ENCODE results near the gene R3HDML. TPM values are rescaled to one million over a fixed set of nuclear protein-coding genes. Genes with fewer than 3 reads are reported as not detected.

Gene R3HDML
- total and polyA plus RNA-seq, 2 of the 13 experiments (the other 11 are each of a cell fraction or from before 2014, with no cell fraction given): not detected

DNA sequence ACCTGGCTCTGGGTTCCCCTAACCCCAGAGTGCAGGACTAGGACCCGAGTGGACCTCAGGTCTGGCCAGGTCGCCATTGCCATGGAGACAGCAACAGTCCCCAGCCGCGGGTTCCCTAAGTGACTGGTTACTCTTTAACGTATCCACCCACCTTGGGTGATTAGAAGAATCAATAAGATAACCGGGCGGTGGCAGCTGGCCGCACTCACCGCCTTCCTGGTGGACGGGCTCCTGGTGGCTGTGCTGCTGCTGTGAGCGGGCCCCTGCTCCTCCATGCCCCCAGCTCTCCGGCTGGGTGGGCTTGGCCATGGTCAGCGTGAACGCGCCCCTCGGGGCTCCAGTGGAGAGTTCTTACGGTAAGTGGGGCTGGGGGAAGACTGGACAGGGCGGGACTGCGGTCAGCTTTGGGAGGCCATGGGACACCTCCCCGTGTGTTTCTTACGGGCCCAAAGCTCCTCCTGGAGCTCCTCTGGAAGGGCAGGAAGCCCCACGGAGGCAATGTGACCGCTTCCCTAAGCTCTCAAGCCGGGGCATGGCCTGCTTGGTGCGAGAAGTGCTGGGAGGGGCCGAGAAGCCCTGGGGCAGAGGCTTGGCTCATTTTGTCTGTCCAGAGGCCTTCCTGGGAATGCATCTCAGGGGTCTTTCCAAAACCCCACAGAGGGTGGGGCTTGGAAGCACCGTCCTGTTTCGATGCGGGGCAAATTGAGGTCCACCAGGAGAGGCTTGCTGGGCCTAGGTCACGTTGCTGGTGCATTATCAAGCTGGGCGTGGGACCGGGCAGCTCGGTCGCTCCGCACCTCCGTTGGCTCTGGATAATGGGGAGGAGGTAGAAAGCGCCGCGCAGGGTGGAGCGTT is 18.9 kb downstream of the R3HDML start, which contains the start of gene HNF4A (continued):
- TF ChIP-seq, protein P1, sequence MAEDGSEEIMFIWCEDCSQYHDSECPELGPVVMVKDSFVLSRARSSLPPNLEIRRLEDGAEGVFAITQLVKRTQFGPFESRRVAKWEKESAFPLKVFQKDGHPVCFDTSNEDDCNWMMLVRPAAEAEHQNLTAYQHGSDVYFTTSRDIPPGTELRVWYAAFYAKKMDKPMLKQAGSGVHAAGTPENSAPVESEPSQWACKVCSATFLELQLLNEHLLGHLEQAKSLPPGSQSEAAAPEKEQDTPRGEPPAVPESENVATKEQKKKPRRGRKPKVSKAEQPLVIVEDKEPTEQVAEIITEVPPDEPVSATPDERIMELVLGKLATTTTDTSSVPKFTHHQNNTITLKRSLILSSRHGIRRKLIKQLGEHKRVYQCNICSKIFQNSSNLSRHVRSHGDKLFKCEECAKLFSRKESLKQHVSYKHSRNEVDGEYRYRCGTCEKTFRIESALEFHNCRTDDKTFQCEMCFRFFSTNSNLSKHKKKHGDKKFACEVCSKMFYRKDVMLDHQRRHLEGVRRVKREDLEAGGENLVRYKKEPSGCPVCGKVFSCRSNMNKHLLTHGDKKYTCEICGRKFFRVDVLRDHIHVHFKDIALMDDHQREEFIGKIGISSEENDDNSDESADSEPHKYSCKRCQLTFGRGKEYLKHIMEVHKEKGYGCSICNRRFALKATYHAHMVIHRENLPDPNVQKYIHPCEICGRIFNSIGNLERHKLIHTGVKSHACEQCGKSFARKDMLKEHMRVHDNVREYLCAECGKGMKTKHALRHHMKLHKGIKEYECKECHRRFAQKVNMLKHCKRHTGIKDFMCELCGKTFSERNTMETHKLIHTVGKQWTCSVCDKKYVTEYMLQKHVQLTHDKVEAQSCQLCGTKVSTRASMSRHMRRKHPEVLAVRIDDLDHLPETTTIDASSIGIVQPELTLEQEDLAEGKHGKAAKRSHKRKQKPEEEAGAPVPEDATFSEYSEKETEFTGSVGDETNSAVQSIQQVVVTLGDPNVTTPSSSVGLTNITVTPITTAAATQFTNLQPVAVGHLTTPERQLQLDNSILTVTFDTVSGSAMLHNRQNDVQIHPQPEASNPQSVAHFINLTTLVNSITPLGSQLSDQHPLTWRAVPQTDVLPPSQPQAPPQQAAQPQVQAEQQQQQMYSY (CRISPR knock-in tag; IDR thresholded peaks at IDR 0.05): no peak; the same call in 1 of the 2 replicates
- TF ChIP-seq RAD51 (IDR thresholded peaks at IDR 0.05; ENCODE audit: borderline replicate concordance) (no peak), ASH2L (IDR thresholded peaks at IDR 0.05; ENCODE audit: insufficient read length, low read depth, low read length) (peak; percentile 81), ZNF597 (CRISPR knock-in tag; IDR thresholded peaks at IDR 0.05) (no peak), DNMT3B (CRISPR knock-in tag; conservative IDR thresholded peaks at IDR 0.05) (peak; percentile 93), AHDC1 (CRISPR knock-in tag; IDR thresholded peaks at IDR 0.05; ENCODE audit: borderline replicate concordance) (peak; percentile 76; the same call in 1 of the 2 replicates), ZFY (CRISPR knock-in tag; IDR thresholded peaks at IDR 0.05) (peak; percentile 92), JUNB (CRISPR knock-in tag; IDR thresholded peaks at IDR 0.05; ENCODE audit: borderline replicate concordance) (no peak), ZNF781 (CRISPR knock-in tag; IDR thresholded peaks at IDR 0.05; ENCODE audit: borderline replicate concordance, not compliant biosample characterization) (peak; percentile 10), NR1H2 (CRISPR knock-in tag; IDR thresholded peaks at IDR 0.05; ENCODE audit: borderline replicate concordance, low read depth) (no peak), HOXD1 (CRISPR knock-in tag; IDR thresholded peaks at IDR 0.05) (peak; percentile 73; the same call in 1 of the 2 replicates), SNRNP70 (IDR thresholded peaks at IDR 0.05; ENCODE audit: low read depth, low read length) (no peak)
- TF ChIP-seq, protein P2, sequence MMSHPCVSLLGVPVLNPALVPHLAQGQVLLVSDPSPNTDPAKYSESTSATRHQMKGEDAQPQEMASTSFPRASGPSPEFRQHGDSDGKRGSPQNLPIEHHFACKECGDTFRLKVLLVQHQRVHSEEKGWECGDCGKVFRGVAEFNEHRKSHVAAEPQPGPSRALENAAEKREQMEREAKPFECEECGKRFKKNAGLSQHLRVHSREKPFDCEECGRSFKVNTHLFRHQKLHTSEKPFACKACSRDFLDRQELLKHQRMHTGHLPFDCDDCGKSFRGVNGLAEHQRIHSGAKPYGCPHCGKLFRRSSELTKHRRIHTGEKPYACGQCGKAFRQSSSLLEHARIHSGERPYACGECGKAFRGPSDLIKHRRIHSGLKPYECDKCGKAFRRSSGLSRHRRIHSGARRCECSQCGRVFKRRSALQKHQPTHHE (CRISPR knock-in tag; IDR thresholded peaks at IDR 0.05; ENCODE audit: borderline replicate concordance): peak; percentile 92; the same call in 1 of the 2 replicates
- TF ChIP-seq, protein P3, sequence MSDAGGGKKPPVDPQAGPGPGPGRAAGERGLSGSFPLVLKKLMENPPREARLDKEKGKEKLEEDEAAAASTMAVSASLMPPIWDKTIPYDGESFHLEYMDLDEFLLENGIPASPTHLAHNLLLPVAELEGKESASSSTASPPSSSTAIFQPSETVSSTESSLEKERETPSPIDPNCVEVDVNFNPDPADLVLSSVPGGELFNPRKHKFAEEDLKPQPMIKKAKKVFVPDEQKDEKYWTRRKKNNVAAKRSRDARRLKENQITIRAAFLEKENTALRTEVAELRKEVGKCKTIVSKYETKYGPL (CRISPR knock-in tag; IDR thresholded peaks at IDR 0.05): no peak

Data from HepG2 (cell line).